Hypothalamus (tissue), 51 donors: ENCODE measurements around the gene MANSC4.

Source experiments
- DNase-seq, 51 donors: peaks; one replicate each; lab custom pipeline; 2025; lab: John Stamatoyannopoulos, UW

The MANSC4 gene

GRCh38 chr12:27779920-27780611 is at the start of gene MANSC4, which contains the start of gene KLHL42:
Gene MANSC4 (minus strand): TSS chr12:27780236. CDS start chr12:27771276, 8,960 bp downstream.
Gene KLHL42 (plus strand): TSS chr12:27780233. CDS start chr12:27780331, 98 bp downstream.
- peak in 48 of 51 donors; percentile 14 to 85 (median 66) for DNase-seq

DNA sequence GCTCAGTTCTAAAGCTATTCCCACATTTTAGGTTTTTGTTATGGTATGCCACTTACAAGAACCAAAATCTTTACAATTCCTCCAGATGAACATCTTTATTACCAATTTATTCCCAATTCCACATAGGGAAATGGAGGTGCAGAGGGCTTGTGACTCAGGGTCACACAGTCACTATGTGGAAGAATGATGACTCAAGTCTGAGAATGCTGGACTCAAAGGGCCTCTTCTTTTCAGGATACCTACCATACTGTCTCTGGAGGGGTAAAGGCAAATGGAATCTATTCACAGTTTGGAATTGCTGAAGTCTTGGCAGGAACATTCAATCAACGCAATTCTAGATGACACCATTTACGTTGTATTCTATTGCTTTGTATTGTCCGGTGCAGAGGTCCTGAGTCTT is 48.2 kb upstream of the MANSC4 start:
- DNase-seq = no peak

- DNase-seq = no peak
Measured at GRCh38 chr12:27826076-27826475, 46.0 kb upstream of the MANSC4 start.

- DNase-seq = no peak
Measured at GRCh38 chr12:27824126-27824842, 44.2 kb upstream of the MANSC4 start.

DNA sequence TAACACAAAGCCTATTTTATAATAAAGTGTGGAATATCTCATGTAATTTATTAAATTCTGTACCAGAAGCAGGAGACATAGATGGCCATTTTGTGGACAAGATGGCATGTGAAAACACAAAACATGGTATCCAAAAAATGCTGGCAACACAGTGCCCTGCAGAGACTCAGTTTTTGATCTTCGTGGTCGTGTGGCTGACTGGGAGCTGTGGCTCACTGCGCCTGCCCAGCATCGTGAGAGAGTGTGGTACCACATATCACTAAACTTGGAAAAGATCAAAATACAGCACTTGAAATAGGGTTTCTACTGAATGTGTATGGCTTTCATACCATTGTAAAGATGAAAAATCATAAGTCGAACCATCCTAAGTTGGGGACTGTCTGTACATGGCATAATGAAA is 43.0 kb upstream of the MANSC4 start:
- DNase-seq = no peak

DNA sequence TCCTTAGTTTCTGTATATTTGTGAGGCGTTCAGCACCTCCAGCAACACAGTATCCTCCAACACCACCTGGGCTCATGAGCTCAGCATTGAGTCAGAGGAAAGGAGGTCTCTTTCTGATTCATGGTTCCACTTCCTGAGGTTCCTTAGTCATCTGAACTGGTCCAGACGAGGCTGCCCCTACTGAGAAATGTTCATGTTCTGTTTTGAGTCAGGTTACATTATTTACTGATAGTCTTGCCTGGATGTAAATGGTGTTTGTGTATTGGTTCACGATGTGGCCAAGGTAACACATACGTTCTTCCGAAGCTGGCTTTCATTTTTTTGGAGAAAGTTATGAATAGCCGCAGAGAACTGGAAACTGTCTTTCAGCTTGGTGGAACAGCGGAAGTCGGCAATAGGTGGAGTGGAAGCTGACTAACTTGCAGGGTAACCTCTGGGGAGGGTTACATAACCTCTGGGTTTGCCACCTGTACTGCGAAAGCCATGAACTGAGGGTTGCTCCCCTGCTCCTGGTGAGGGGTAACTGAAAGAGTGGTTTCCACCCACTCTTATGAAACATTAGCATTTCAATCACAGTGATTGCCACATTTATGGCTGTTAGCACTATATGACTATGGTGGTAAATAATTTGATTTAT is 42.2 kb upstream of the MANSC4 start:
- no peak for DNase-seq

DNA sequence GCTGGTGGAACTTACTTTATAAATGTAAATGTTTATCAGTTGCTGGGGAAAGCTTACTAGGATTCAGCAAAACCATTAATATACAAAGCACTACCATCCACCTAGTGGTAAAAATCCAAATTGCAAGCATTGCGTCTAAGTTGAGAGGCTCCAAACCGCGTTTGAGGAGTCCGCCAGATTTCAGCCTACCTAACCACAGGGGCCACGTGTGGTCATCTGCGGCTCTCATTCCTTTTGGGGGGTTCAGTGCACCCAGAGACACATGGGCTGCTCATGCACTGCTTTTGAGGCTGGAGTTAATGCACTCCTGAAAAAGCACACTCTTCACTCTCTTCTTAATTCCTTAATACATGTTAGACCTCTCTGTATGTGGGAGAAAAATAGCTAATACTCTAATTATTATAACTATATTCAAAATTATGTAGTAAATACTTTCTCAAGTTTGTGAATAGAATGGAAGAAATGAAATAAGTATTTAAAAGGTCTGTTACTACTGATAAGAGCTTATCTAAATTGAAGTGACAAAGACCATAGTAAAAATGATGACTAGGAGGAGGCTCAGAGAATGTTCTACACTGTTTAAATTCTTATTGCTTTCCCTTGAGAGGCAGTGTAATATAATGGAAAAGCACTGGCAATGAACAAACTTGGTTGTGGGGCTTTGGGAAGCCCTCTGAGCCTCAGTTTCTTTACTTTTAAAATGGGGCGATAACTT is 41.4 kb upstream of the MANSC4 start:
- peak in 6 of 51 donors; percentile 1 to 40 (median 10) for DNase-seq

DNA sequence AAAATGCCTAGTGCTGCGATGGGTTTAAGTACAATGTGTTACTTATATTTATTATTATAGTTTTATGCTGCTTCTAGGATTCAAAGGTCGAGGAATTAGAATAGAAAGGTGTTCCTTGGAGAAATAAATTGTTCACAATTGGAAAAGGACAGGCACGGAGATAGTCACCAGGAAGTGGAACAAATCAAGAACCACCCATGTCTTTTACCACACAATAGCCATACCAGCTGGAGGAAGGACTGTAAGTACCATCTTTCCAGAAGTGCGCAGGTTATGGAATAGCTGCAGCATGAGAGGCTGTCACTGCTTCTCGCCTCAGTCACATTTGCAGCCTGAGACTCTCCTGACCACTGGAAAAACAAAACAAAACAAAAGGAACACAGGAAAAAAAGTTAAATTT is 40.5 kb upstream of the MANSC4 start:
- DNase-seq = no peak

DNA sequence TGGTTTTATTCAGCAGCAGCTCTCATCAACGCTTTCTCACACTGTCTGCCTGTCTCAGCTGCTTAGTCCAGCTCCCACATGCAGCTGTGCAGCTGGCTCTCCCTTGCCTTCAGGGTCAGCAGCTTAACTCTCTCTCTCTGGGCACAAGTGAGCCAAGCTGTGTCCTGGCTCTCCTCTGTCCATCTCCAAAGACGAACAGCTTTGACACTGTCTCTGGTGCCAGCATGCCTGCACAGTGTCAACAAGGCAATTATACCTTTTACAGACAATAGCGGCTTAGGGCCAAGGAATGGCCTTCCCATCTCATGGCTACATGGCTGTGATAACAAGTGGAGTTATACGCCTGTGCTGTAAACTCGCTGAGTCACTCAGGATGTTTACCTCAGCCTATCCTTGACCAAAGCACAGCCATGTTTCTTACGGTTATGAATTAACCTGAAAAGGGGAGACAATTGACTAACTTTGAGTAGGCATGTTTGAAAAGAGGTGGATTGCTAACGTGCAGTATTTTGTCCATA is 38.4 kb upstream of the MANSC4 start:
- DNase-seq = no peak

GRCh38 chr12:27817766-27818165 is 37.7 kb upstream of the MANSC4 start:
- DNase-seq = no peak

DNA sequence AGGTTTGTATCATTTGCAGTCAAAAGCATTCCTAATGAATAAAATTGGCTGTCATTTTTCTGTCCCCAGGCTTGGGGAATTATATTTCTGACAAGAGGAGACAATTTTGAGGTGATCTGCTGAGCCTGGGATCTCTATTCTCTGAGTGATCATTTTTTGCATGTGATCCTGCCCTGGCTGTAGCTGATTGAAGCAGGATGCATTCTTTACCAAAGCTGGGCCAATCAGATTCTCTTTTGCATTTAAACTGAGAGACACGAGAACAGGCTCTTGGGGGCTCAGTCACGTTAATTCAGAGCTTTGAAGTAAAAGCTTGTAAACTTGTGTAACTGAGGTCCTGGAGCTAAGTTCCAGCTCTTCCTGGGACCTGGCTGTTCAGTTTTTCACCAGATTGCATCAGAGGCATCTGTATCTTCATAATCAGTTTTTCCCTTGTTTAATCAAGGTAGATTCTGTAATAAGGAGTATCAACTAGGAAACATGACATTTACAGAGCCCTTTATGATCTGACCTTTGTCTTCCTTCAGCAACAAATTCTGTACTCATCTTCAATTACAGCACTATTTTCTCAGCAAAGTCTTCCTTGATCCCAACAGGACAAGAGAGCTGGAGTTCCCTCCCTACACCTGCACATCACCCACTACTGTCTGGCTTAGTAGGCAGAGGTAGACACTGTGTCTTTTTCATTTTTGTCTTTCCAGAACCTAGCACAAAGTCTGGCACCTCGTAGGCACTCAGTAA is 35.0 kb upstream of the MANSC4 start:
- no peak for DNase-seq

DNA sequence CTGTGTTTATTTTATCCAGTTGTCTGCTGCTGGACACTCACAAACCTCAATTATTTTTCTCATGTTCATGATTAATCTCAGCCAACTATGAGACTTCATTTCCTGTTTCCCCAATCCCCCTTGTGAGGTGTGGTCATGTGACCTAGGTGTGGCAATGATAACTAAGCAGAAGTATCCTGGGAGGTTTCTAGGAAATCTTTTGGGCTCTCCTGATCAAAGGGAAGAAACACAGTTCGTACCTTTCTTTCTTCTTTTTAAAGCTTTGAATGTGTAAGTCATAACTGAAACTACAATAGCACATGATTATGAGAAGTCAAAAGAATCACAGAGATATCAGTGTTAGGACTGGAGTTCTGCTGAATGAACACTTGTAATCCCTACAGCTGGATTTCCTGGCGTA is 34.4 kb upstream of the MANSC4 start:
- no peak for DNase-seq

- DNase-seq = no peak
Measured at GRCh38 chr12:27812502-27812901, 32.5 kb upstream of the MANSC4 start.

- no peak for DNase-seq
Measured at GRCh38 chr12:27810756-27811155, 30.7 kb upstream of the MANSC4 start.

DNA sequence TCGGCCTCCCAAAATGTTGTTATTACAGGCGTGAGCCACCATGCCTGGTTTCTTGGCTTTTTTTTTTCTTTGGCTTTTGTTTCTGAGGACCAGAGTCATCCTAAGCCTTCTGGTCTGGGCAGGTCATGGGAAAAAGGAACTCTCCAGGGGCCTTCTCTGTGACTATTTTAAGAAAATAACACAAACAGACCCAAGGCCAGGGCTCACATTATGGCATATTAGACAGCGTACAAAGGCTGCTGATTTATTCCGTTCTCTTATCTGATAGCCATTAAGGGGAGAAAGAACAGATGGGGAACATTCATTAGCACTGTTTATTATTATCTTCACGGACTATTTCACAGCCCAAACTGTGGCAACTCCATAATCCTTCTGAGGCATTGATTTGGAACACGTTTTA is 28.8 kb upstream of the MANSC4 start:
- no peak for DNase-seq

GRCh38 chr12:27807063-27807703 is 27.1 kb upstream of the MANSC4 start:
- DNase-seq = no peak

DNA sequence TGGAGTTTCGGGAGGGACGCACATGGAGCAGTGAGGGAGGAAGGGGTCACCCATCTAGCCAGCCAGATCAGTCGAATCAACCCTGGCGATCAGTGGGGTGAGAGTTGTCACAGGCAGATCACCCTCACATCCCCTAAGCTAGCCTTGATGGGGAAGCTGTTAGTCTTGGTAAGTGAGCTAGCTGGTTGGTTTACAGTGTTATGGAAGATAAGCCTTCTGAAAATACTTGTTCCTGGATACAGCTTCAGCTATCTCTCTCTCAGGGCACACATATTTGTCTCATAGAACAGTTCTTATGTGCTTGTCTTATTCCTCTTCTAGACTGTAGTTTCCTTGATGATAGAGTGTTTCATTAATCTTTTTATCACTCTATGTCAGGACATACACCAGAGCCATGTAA is 26.2 kb upstream of the MANSC4 start:
- DNase-seq = no peak

- DNase-seq = no peak
Measured at GRCh38 chr12:27805238-27805637, 25.2 kb upstream of the MANSC4 start.

DNA sequence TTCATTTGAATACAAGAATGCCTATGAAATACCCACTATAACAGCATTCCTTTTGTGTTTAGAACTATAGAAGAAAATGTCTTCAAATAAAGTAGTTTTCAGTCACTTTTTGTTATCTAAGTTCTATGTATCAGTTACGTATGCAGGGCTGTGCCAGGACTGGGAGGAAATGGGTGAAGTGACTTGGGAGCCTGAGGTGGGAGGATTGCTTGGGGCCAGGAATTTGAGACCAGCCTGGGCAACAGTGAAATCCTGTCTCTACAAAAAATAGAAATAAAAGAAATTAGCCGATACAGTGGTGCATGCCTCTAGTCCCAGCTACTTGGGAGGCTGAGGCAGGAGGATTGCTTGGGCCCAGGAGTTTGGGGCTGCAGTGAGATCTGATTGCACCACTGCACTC is 22.9 kb upstream of the MANSC4 start:
- DNase-seq = no peak

GRCh38 chr12:27802511-27802910 is 22.5 kb upstream of the MANSC4 start:
- no peak for DNase-seq
